IMR-90 (cell line): ENCODE results near the gene NTRK3. TPM values are rescaled to one million over a fixed set of nuclear protein-coding genes. Genes with fewer than 3 reads are reported as not detected.

Experiments
- ATAC-seq: fragments of 200-7000 bp; cut with Tn5 transposase; 2 replicates; pipeline ENCODE4 v1.9.1; 2020; ENCODE audit warnings: low read depth, mild to moderate bottlenecking, moderate library complexity
- BruUV-seq: library from RNA; stranded (reverse); fragments of 400-500 nt; replicated peaks from 2 replicates; lab custom pipeline; 2021; lab: Mats Ljungman, UMichigan
- CTCF ChIA-PET: fragments of 300-600 bp; formaldehyde crosslinking; extraction: SDS; loops from one replicate; lab custom pipeline; 2021; ENCODE audit warnings: antibody characterized with exemption; lab: Yijun Ruan, JAX
- POLR2A ChIA-PET: fragments of 300-600 bp; sonication (Branson Sonifier 250); formaldehyde crosslinking; loops from one replicate; lab custom pipeline; 2022; ENCODE audit warnings: antibody characterized with exemption; ENCODE audit not compliant: unreplicated experiment; lab: Charles Lee
- DNase-seq: peaks from one replicate; pipeline ENCODE4 v3.0.0; 2013
- H2AFZ ChIP-seq: replicated peaks from 2 replicates; pipeline ENCODE3; 2013; ENCODE audit warnings: low read length, mild to moderate bottlenecking; ENCODE audit not compliant: poor library complexity
- H2AK5ac ChIP-seq: 2 replicates; pipeline ENCODE4 v1.6.1; 2013; ENCODE audit warnings: low read depth, low read length, inconsistent platforms
- H2AK9ac ChIP-seq: replicated peaks from 2 replicates; pipeline ENCODE3; 2013; ENCODE audit warnings: mild to moderate bottlenecking, low read depth, low read length, moderate library complexity; ENCODE audit not compliant: poor library complexity
- H2BK120ac ChIP-seq: 2 replicates; pipeline ENCODE4 v1.6.1; 2013; ENCODE audit warnings: low read depth, low read length, inconsistent platforms
- H2BK15ac ChIP-seq: 3 replicates; pipeline ENCODE4 v1.6.1; 2013; ENCODE audit warnings: low read depth, low read length, inconsistent platforms
- H2BK20ac ChIP-seq: 2 replicates; pipeline ENCODE4 v1.6.1; 2013; ENCODE audit warnings: low read depth, mild to moderate bottlenecking, inconsistent platforms, low read length, moderate library complexity
- H2BK5ac ChIP-seq: 2 replicates; pipeline ENCODE4 v1.6.1; 2013; ENCODE audit warnings: mild to moderate bottlenecking, low read depth, low read length, inconsistent platforms; ENCODE audit not compliant: poor library complexity, severe bottlenecking
- H3K14ac ChIP-seq: replicated peaks from 2 replicates; pipeline ENCODE4 v1.6.1; 2013; ENCODE audit warnings: low read depth, low read length, inconsistent platforms
- H3K18ac ChIP-seq: 2 replicates; pipeline ENCODE4 v1.6.1; 2013; ENCODE audit warnings: low read depth, low read length, control low read depth
- H3K23ac ChIP-seq: 2 replicates; pipeline ENCODE4 v1.6.1; 2013; ENCODE audit warnings: low read depth, low read length, inconsistent platforms
- H3K27ac ChIP-seq: 2 replicates; pipeline ENCODE4 v1.5.1; 2013; ENCODE audit warnings: mild to moderate bottlenecking, control low read depth, low read length; ENCODE audit not compliant: insufficient read depth
- H3K27me3 ChIP-seq: 2 replicates; pipeline ENCODE4 v1.6.1; 2013; ENCODE audit warnings: low read length; ENCODE audit not compliant: control insufficient read depth, insufficient read depth
- H3K36me3 ChIP-seq: 2 replicates; pipeline ENCODE4 v1.6.1; 2013; ENCODE audit warnings: low read length, mixed read lengths; ENCODE audit not compliant: control insufficient read depth, insufficient read depth
- H3K4ac ChIP-seq: 2 replicates; pipeline ENCODE4 v1.6.1; 2013; ENCODE audit warnings: low read depth, low read length, inconsistent platforms
- H3K4me1 ChIP-seq: 2 replicates; pipeline ENCODE4 v1.6.1; 2013; ENCODE audit warnings: low read length, mixed read lengths; ENCODE audit not compliant: control insufficient read depth, insufficient read depth
- H3K4me2 ChIP-seq: 2 replicates; pipeline ENCODE4 v1.6.1; 2013; ENCODE audit warnings: low read depth, mild to moderate bottlenecking, control low read depth, low read length, moderate library complexity
- H3K4me3 ChIP-seq: 2 replicates; pipeline ENCODE4 v1.5.1; 2013; ENCODE audit warnings: low read depth, mild to moderate bottlenecking, control low read depth, low read length, moderate library complexity; ENCODE audit not compliant: insufficient read depth
- H3K56ac ChIP-seq: 2 replicates; pipeline ENCODE4 v1.6.1; 2013; ENCODE audit warnings: low read length, inconsistent platforms; ENCODE audit not compliant: insufficient read depth; ENCODE audit errors: extremely low read depth
- H3K79me1 ChIP-seq, 2 experiments: 2 replicates each; pipeline ENCODE4 v1.6.1; 2013; ENCODE audit warnings: low read length in 2 of 2, inconsistent platforms in 1 of 2, low read depth in 1 of 2
- H3K9ac ChIP-seq: 2 replicates; pipeline ENCODE4 v1.6.1; 2013; ENCODE audit warnings: low read depth, low read length, control low read depth
- H3K9me1 ChIP-seq: 2 replicates; pipeline ENCODE4 v1.6.1; 2013; ENCODE audit warnings: low read length, inconsistent platforms; ENCODE audit not compliant: insufficient read depth
- H3K9me3 ChIP-seq: 2 replicates; pipeline ENCODE4 v1.6.1; 2013; ENCODE audit warnings: low read length; ENCODE audit not compliant: control insufficient read depth, insufficient read depth
- H4K20me1 ChIP-seq: 2 replicates; pipeline ENCODE4 v1.6.1; 2013; ENCODE audit warnings: low read length, inconsistent platforms; ENCODE audit not compliant: insufficient read depth
- H4K5ac ChIP-seq: 2 replicates; pipeline ENCODE4 v1.6.1; 2013; ENCODE audit warnings: mild to moderate bottlenecking, low read depth, low read length, control low read depth
- H4K8ac ChIP-seq, 2 experiments: 2 replicates each; pipeline ENCODE4 v1.6.1; 2013; ENCODE audit warnings: low read depth in 2 of 2, low read length in 2 of 2, control low read depth in 1 of 2, inconsistent platforms in 1 of 2
- H4K91ac ChIP-seq: 2 replicates; pipeline ENCODE4 v1.6.1; 2013; ENCODE audit warnings: low read depth, low read length, inconsistent platforms; ENCODE audit not compliant: insufficient read depth
- RCOR1 ChIP-seq: IDR thresholded peaks from 2 replicates; pipeline ENCODE4 v1.6.1; 2012; ENCODE audit warnings: mild to moderate bottlenecking, low read length, improper control_type of control experiment; ENCODE audit not compliant: insufficient replicate concordance
- SMC3 ChIP-seq: fragments of 150-350 bp; IDR thresholded peaks from 2 replicates; pipeline ENCODE4 v1.6.1; 2016; ENCODE audit warnings: low read depth, mild to moderate bottlenecking, antibody characterized with exemption, low read length, moderate library complexity
- WGBS, 2 experiments: methylation state at CpG; one replicate each; pipeline versions ENCODE4 v1.1.5 to v1.1.7; 2013; ENCODE audit warnings: missing lambda C conversion rate in 2 of 2; ENCODE audit not compliant: insufficient read length in 1 of 2; ENCODE audit errors: extremely low coverage in 2 of 2; 5-methylcytosine and 5-hydroxymethylcytosine counted together
- dilution Hi-C: fragments of 300-500 bp; cut with HindIII; formaldehyde crosslinking; loops from one replicate; pipeline ENCODE4 v1.14.3; 2018; ENCODE audit warnings: low sequenced_read_pairs; ENCODE audit not compliant: unreplicated experiment
- in situ Hi-C: fragments of 300-500 bp; cut with MboI; formaldehyde crosslinking; loops from 3 replicates; pipeline ENCODE4 v1.14.3; 2019; ENCODE audit warnings: low sequenced_read_pairs, inconsistent platforms, mixed read lengths
- intact Hi-C: fragments of 100-400 bp; cut with micrococcal nuclease; formaldehyde crosslinking; loops from 2 replicates; pipeline ENCODE4 v1.10.0; 2022
- polyA plus RNA-seq, 3 experiments: library from polyadenylated mRNA; depleted of rRNA; stranded (reverse); fragments of >200 nt; gene quantifications; 2 replicates each; pipeline ENCODE4 v1.2.3, GENCODE V29; 2012; ENCODE audit warnings: low replicate concordance in 1 of 3
- total RNA-seq: library from RNA; depleted of rRNA; stranded (reverse); fragments of >200 nt; gene quantifications from 2 replicates; pipeline ENCODE4 v1.2.3, GENCODE V29; 2012

Gene NTRK3
- total and polyA plus RNA-seq, 2 of the 4 experiments (the other 2 are of a cell fraction) = under 0.01 to 0.15 TPM

GRCh38 chr15:88014454-88015160, 241.9 kb downstream of the NTRK3 start:
- H3K4me1 ChIP-seq = no peaks in the 10 kb centered on the region
- H2BK120ac ChIP-seq = no peak overlapping the region
- dilution Hi-C loops (no loop called here), intact Hi-C loops (no loop called here), in situ Hi-C loops (no loop called here)
- no peak overlapping the region for H3K14ac ChIP-seq
- BruUV-seq = no TSS peak
- ChIA-PET POLR2A (no interaction called here), CTCF (no interaction called here)
- no peak for TF ChIP-seq SMC3
- TF ChIP-seq RCOR1 = no peak
- no CpG with 5 or more reads among the region's 9 CpGs for WGBS, 2 experiments
- H3K4me2 ChIP-seq = no peak overlapping the region
- no peak overlapping the region for H2BK5ac ChIP-seq
- H3K27ac ChIP-seq = no peak overlapping the region
- no peak overlapping the region for H4K8ac ChIP-seq
- H2BK20ac ChIP-seq = no peak overlapping the region
- no peaks in the 10 kb centered on the region for H4K20me1 ChIP-seq
- no peak overlapping the region for H3K23ac ChIP-seq
- DNase-seq = no peak
- no peak overlapping the region for H3K4me3 ChIP-seq
- H3K4ac ChIP-seq = no peak overlapping the region
- no peaks in the 10 kb centered on the region for H3K9me1 ChIP-seq
- no peak overlapping the region for H3K56ac ChIP-seq
- no peak overlapping the region for H2BK15ac ChIP-seq
- H2AK9ac ChIP-seq = no peak overlapping the region
- H3K9ac ChIP-seq = no peak overlapping the region
- no peaks in the 10 kb centered on the region for H3K27me3 ChIP-seq
- H3K79me1 ChIP-seq = no peaks in the 10 kb centered on the region
- no peak overlapping the region for H4K91ac ChIP-seq
- no peaks in the 10 kb centered on the region for H3K36me3 ChIP-seq
- no peak for ATAC-seq
- peaks cover 16% of the 10 kb centered on the region for H3K9me3 ChIP-seq
- H2AK5ac ChIP-seq = no peak overlapping the region
- no peak overlapping the region for H3K18ac ChIP-seq
- no peak overlapping the region for H4K5ac ChIP-seq
- H2AFZ ChIP-seq = no peak overlapping the region
